Measurements from ENCODE around the gene RTEL1. TPM values are rescaled to one million over a fixed set of nuclear protein-coding genes. Genes with fewer than 3 reads are reported as not detected.
"Not testable (repeated sequence)": the region's sequence is repeated elsewhere in the genome, so short reads cannot be mapped to it uniquely, and the experiment has no call there.

The RTEL1 gene
- total RNA-seq, 1 donor from 2014 or later: 17.7 TPM

DNA sequence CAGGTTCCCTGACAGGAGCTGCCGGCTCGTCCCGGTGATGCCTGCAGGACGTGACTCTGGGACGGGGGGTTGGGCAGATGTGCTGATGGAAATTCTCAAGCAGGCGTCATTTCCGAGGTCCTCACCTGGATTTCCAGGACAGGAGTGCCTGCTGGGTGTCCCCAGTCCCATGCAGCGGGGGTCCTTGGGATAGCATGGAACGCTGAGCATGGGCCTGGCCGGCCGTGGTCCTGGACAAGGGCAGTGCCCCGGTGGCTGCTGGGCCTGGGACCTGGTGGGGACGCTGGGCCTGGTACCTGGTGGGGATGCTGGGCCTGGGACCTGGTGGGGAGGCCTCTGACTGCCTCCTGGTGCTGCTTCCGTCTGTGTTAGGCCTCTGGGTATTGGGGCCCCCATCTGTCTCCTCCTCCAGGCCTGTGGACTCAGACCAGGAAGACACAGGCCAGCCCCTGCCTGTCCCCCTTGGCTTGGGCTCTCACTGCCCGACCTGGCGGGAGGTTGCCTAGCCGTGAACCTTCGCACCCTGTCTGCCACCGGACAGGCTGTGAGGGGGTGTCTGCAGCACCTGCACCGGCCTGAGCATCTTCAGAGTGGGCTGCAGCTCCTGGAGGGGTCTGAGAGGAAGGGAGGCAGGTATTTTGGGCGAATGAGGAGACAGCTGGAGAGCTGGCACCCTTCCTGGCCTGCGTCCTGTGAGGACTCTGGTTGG lies 6.2 kb downstream of the RTEL1 start:
- Histone ChIP-seq H3K27me3 (no peaks in the 10 kb centered on the region), H3K36me3 (peaks cover 0 to 40% of the 10 kb centered on the region in 2 donors), H3K4me1 (peaks cover 4% of the 10 kb centered on the region), H3K9me3 (no peaks in the 10 kb centered on the region), H3K4me3 (no peak overlapping the region), H3K27ac (no peak overlapping the region)
- intact Hi-C loops (cut with DNase I): no loop called here
- TF ChIP-seq, protein P1, sequence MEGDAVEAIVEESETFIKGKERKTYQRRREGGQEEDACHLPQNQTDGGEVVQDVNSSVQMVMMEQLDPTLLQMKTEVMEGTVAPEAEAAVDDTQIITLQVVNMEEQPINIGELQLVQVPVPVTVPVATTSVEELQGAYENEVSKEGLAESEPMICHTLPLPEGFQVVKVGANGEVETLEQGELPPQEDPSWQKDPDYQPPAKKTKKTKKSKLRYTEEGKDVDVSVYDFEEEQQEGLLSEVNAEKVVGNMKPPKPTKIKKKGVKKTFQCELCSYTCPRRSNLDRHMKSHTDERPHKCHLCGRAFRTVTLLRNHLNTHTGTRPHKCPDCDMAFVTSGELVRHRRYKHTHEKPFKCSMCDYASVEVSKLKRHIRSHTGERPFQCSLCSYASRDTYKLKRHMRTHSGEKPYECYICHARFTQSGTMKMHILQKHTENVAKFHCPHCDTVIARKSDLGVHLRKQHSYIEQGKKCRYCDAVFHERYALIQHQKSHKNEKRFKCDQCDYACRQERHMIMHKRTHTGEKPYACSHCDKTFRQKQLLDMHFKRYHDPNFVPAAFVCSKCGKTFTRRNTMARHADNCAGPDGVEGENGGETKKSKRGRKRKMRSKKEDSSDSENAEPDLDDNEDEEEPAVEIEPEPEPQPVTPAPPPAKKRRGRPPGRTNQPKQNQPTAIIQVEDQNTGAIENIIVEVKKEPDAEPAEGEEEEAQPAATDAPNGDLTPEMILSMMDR (IDR thresholded peaks at IDR 0.05): no peak
- no peak for TF ChIP-seq POLR2A (IDR thresholded peaks at IDR 0.05)
- TF ChIP-seq POLR2AphosphoS5 (IDR thresholded peaks at IDR 0.05; ENCODE audit: insufficient read depth in 1 of 2, low read depth in 1 of 2): no peak
- no peak for DNase-seq (ENCODE audit: extremely low spot score in 2 of 2)

DNA sequence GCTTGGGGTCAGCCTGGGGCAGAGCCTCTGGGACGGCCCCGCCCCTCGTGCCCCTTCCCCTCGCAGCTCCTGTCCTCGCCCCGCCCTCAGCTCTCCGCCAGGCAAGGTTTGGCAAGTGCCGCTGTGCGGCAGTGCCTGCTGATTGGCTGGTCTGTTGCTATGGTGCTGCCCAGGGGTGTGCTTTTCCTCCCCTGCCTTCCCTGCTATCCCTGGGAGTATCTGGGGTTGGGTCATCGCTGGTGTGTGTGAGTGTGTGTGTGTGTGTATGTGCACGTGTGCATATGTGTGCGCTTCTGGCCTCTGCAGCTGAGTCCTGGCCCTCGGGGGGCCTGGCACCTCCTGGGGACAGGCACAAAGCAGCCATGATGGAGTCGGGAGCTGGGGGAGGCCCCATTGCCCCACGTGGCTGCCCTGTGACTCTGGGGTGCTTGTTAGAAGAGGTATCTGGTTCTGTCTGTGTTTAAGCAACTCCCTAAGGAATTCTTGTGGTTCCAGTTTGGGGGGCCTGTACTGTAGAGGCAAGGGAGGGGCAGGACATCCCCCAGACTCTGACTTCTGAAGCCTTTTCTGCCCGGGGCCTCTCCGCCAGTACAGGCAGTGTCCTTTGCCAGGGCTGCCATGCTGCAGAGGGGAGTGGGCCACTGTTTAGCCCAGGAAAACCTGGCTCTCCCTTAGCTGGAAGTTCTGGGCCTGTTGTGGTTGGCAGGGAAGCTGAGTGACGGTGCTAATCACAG lies 6.9 kb downstream of the RTEL1 start:
- H3K4me1 ChIP-seq: no peaks in the 10 kb centered on the region
- H3K9me3 ChIP-seq: no peaks in the 10 kb centered on the region
- peaks cover 0 to 40% of the 10 kb centered on the region in 2 donors for H3K36me3 ChIP-seq
- H3K27ac ChIP-seq: no peak overlapping the region
- TF ChIP-seq, protein P1 (IDR thresholded peaks at IDR 0.05): no peak
- TF ChIP-seq POLR2AphosphoS5 (IDR thresholded peaks at IDR 0.05; ENCODE audit: insufficient read depth in 1 of 2, low read depth in 1 of 2) (no peak), POLR2A (IDR thresholded peaks at IDR 0.05) (no peak)
- no peak overlapping the region for H3K4me3 ChIP-seq
- intact Hi-C loops (cut with DNase I): no loop called here
- H3K27me3 ChIP-seq: no peaks in the 10 kb centered on the region
- no peak for DNase-seq (ENCODE audit: extremely low spot score in 2 of 2)

DNA sequence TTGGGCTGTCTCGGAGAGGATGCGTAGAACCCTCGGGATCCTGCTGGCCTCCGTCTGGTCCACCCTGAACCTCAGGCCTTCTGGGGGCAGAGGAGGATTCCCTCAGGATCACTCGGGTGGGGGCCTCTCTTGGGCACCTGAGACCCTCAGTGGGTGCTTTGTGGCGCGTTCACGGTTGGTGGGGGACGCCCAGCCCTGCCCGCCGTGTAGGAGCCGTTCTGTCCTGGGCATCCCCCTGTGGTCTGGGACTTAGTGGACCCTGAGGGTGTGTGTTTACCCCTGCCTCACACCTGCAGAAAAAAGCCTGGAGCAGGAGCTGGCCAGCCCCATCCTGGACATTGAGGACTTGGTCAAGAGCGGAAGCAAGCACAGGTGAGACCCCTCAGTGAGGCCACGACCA lies 7.6 kb downstream of the RTEL1 start:
- H3K36me3 ChIP-seq: peaks cover 0 to 40% of the 10 kb centered on the region in 2 donors
- intact Hi-C loops (cut with DNase I): no loop called here

DNA sequence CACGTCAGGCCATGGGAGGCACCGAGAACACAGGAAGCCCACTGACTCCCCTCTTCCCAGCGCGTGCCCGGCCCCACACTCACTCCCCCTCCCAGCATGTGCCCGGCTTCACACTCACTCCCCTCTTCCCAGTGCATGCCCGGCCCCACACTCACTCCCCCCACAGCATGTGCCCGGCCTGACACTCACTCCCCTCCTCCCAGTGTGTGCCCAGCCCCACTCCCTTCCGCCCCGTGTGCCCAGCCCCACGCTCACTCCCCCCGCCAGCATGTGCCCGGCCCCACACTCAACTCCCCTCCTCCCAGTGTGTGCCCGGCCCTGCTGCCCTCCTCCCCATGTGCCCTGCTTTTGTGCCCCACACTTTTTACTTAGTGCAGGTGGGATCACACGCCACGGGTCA lies 9.7 kb downstream of the RTEL1 start:
- H3K27me3 ChIP-seq: no peaks in the 10 kb centered on the region
- TF ChIP-seq, protein P1 (IDR thresholded peaks at IDR 0.05): no peak
- no peak for TF ChIP-seq POLR2A (IDR thresholded peaks at IDR 0.05)
- no peak for TF ChIP-seq POLR2AphosphoS5 (IDR thresholded peaks at IDR 0.05; ENCODE audit: insufficient read depth in 1 of 2, low read depth in 1 of 2)
- no peak overlapping the region for H3K27ac ChIP-seq
- H3K9me3 ChIP-seq: no peaks in the 10 kb centered on the region
- H3K4me3 ChIP-seq: no peak overlapping the region
- H3K4me1 ChIP-seq: no peaks in the 10 kb centered on the region
- intact Hi-C loops (cut with DNase I): no loop called here
- no peak for DNase-seq (ENCODE audit: extremely low spot score in 2 of 2)
- peaks cover 0 to 22% of the 10 kb centered on the region in 2 donors for H3K36me3 ChIP-seq

More for the DNA sequence above, 7.6 kb downstream of the RTEL1 start:
- Histone ChIP-seq H3K27me3 (no peaks in the 10 kb centered on the region), H3K9me3 (no peaks in the 10 kb centered on the region), H3K4me1 (no peaks in the 10 kb centered on the region), H3K4me3 (no peak overlapping the region), H3K27ac (no peak overlapping the region)
- TF ChIP-seq, protein P1 (IDR thresholded peaks at IDR 0.05): no peak
- TF ChIP-seq POLR2AphosphoS5 (IDR thresholded peaks at IDR 0.05; ENCODE audit: insufficient read depth in 1 of 2, low read depth in 1 of 2) (no peak), POLR2A (IDR thresholded peaks at IDR 0.05) (no peak)
- no peak for DNase-seq (ENCODE audit: extremely low spot score in 2 of 2)

DNA sequence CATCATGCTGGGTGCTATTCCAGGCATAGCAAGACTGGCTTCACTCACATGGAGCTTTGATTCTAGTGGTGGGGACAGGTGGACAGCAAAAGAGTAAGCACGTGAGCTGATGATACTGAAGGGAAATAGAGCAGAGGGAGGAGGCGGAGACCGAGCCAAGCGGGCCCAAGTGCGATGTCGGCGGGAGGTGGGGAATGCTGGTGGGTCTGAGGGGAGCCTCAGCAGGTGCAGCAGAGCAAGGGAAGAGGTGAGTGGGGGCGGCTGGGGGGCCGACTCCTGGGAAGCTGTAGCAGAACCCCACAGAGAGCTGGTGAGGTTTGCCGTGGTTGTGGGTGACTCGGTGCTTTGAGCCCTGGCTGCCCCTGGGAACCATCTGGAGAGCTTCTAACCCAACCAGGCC lies 10.2 kb downstream of the RTEL1 start:
- Histone ChIP-seq H3K4me1 (no peaks in the 10 kb centered on the region), H3K9me3 (no peaks in the 10 kb centered on the region), H3K4me3 (no peak overlapping the region), H3K27ac (no peak overlapping the region), H3K27me3 (no peaks in the 10 kb centered on the region), H3K36me3 (peaks cover 0 to 22% of the 10 kb centered on the region in 2 donors)
- intact Hi-C loops (cut with DNase I): no loop called here
- TF ChIP-seq, protein P1 (IDR thresholded peaks at IDR 0.05): no peak
- TF ChIP-seq POLR2A (IDR thresholded peaks at IDR 0.05) (no peak), POLR2AphosphoS5 (IDR thresholded peaks at IDR 0.05; ENCODE audit: insufficient read depth in 1 of 2, low read depth in 1 of 2) (no peak)
- no peak for DNase-seq (ENCODE audit: extremely low spot score in 2 of 2)

DNA sequence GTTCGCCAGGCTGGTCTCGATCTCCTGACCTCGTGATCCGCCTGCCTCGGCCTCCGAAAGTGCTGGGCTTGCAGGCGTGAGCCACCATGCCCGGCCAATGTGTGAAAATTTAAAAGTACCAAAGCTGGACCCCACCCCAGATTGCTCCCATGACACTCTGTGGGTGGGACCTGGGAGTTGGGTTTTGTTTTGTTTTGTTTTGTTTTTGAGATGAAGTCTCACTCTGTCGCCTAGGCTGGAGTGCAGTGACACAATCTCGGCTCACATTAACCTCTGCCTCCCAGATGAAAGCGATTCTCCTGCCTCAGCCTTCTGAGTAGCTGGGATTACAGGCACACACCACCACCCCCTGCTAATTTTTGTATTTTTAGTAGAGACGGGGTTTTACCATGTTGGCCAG lies 13.6 kb downstream of the RTEL1 start:
- DNase-seq (ENCODE audit: extremely low spot score in 2 of 2); intact Hi-C loops (cut with DNase I); H3K27ac ChIP-seq; H3K4me3 ChIP-seq; H3K4me1 ChIP-seq; H3K9me3 ChIP-seq; H3K27me3 ChIP-seq: not testable (repeated sequence)
- peaks cover 0 to 31% of the 10 kb centered on the region in 2 donors for H3K36me3 ChIP-seq
